Measurements from ENCODE around the gene OR2W3. TPM values are rescaled to one million over a fixed set of nuclear protein-coding genes. Genes with fewer than 3 reads are reported as not detected.

Gene OR2W3
- total and polyA plus RNA-seq, 7 donors, result 0.07 to 0.57 (median 0.24) TPM; not detected in 4

DNA sequence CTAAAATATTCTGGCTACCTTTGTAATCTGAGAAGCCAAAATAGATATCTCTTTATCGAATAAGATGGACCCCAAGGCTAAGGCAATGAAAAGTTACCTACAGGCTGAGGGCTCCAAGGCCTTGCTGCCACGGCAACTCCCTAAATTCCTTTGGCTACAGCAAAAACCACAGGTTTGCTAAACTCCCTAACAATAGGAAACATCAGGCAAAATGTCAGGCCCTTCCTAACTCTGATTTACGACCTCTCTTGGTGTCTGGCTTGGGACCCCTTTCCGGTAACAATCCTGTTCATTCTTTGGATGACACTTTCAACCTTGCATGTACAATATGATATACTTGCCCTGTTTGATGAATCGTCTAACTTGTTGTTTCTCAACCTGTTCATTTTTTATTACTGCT, 13.4 kb downstream of the OR2W3 start:
- Histone ChIP-seq H3K9me3 (no peaks in the 10 kb centered on the region), H3K27ac (no peak overlapping the region), H3K4me3 (no peak overlapping the region), H3K36me3 (ENCODE audit: insufficient read depth in 1 of 2, low read depth in 1 of 2) (no peaks in the 10 kb centered on the region), H3K4me1 (no peaks in the 10 kb centered on the region), H3K27me3 (ENCODE audit: insufficient read depth in 3 of 3, low read length in 2 of 3) (no peaks in the 10 kb centered on the region)
- intact Hi-C loops (cut with DNase I), result no loop called here
- TF ChIP-seq, protein P1, sequence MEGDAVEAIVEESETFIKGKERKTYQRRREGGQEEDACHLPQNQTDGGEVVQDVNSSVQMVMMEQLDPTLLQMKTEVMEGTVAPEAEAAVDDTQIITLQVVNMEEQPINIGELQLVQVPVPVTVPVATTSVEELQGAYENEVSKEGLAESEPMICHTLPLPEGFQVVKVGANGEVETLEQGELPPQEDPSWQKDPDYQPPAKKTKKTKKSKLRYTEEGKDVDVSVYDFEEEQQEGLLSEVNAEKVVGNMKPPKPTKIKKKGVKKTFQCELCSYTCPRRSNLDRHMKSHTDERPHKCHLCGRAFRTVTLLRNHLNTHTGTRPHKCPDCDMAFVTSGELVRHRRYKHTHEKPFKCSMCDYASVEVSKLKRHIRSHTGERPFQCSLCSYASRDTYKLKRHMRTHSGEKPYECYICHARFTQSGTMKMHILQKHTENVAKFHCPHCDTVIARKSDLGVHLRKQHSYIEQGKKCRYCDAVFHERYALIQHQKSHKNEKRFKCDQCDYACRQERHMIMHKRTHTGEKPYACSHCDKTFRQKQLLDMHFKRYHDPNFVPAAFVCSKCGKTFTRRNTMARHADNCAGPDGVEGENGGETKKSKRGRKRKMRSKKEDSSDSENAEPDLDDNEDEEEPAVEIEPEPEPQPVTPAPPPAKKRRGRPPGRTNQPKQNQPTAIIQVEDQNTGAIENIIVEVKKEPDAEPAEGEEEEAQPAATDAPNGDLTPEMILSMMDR (IDR thresholded peaks at IDR 0.05), result no peak
- WGBS, 3 donors, result 71 to 78% (median 75%) methylated on average over 5 of the region's 5 CpGs
- DNase-seq, result no peak
- ATAC-seq, result no peak

- intact Hi-C loops (cut with DNase I), result no loop called here
- Histone ChIP-seq H3K9me3 (no peaks in the 10 kb centered on the region), H3K36me3 (ENCODE audit: insufficient read depth in 1 of 2, low read depth in 1 of 2) (no peaks in the 10 kb centered on the region), H3K27me3 (ENCODE audit: insufficient read depth in 3 of 3, low read length in 2 of 3) (no peaks in the 10 kb centered on the region), H3K27ac (no peak overlapping the region), H3K4me1 (no peaks in the 10 kb centered on the region), H3K4me3 (no peak overlapping the region)
- WGBS, 3 donors, result 69 to 76% (median 74%) methylated on average over 2 of the region's 2 CpGs
- DNase-seq (no peak), ATAC-seq (no peak)
- TF ChIP-seq, protein P1 (IDR thresholded peaks at IDR 0.05), result no peak
Observed at GRCh38 chr1:247913786-247914185, 18.4 kb downstream of the OR2W3 start.

DNA sequence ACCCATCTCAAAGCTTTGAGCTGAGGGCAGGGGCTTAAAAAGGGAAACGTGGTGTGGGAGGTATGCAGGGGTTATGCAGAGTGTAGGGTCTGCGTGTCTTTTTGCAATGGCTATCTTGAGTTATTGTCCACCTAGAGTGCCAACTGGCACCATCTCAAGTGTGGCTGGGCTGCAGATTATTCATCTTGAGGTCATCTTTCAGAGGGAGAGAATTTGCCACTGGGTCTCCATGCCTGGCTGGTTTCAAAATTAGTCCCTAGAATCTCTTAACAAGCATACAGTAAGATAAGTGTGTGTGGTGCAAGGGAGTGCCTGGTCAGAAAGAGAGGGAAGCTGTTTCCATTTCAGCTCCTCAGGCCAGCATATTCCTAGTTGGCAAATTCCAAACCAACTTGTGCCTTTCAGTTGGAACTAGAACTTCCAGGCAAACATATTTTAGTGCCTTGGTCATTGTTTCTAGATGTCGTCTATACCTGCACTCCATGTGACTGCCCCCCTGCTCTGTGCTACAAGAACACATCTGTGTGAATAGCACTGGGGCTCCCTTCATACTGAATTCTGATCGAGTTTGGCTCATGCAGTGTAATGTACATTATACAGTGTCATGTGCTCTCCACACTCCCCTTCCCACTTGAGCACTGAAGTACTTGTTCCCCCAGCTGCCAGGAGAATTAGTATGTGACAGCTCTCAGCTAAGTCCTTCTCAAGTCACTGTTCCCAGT, 19.7 kb downstream of the OR2W3 start:
- Histone ChIP-seq H3K9me3 (no peaks in the 10 kb centered on the region), H3K27ac (no peak overlapping the region), H3K36me3 (ENCODE audit: insufficient read depth in 1 of 2, low read depth in 1 of 2) (no peaks in the 10 kb centered on the region), H3K4me1 (no peaks in the 10 kb centered on the region), H3K4me3 (no peak overlapping the region), H3K27me3 (ENCODE audit: insufficient read depth in 3 of 3, low read length in 2 of 3) (no peaks in the 10 kb centered on the region)
- 46 to 57% (median 47%) methylated on average over 4 of the region's 4 CpGs for WGBS, 3 donors
- no peak for DNase-seq
- no peak for ATAC-seq
- intact Hi-C loops (cut with DNase I), result no loop called here
- TF ChIP-seq, protein P1 (IDR thresholded peaks at IDR 0.05), result no peak

GRCh38 chr1:247919952-247920351, 24.6 kb downstream of the OR2W3 start, which contains the start of gene OR2T8:
OR2T8 (plus strand) TSS chr1:247920252; CDS start chr1:247921018, 766 bp downstream.
- intact Hi-C loops (cut with DNase I), result no loop called here
- 70 to 97% (median 91%) methylated on average over 2 of the region's 2 CpGs for WGBS, 3 donors
- ATAC-seq (no peak), DNase-seq (no peak)
- TF ChIP-seq, protein P1 (IDR thresholded peaks at IDR 0.05), result no peak
- Histone ChIP-seq H3K27me3 (ENCODE audit: insufficient read depth in 3 of 3, low read length in 2 of 3) (no peaks in the 10 kb centered on the region), H3K4me3 (no peak within 1 kb of the TSS), H3K27ac (no peak within 1 kb of the TSS), H3K36me3 (ENCODE audit: insufficient read depth in 1 of 2, low read depth in 1 of 2) (no peaks in the 10 kb centered on the region), H3K4me1 (no peaks in the 10 kb centered on the region), H3K9me3 (no peaks in the 10 kb centered on the region)

- 54 to 62% (median 61%) methylated on average over 3 of the region's 3 CpGs for WGBS, 3 donors
- DNase-seq (no peak), ATAC-seq (no peak)
- Histone ChIP-seq H3K4me3 (no peak overlapping the region), H3K4me1 (no peaks in the 10 kb centered on the region), H3K36me3 (ENCODE audit: insufficient read depth in 1 of 2, low read depth in 1 of 2) (no peaks in the 10 kb centered on the region), H3K27me3 (ENCODE audit: insufficient read depth in 3 of 3, low read length in 2 of 3) (no peaks in the 10 kb centered on the region), H3K9me3 (no peaks in the 10 kb centered on the region), H3K27ac (no peak overlapping the region)
- TF ChIP-seq, protein P1 (IDR thresholded peaks at IDR 0.05), result no peak
- intact Hi-C loops (cut with DNase I), result no loop called here
Observed at GRCh38 chr1:247923941-247924340, 28.6 kb downstream of the OR2W3 start.
